HG03521 (cell line): ENCODE results near the gene TERT.
"Not testable (repeated sequence)": the region's sequence is repeated elsewhere in the genome, so short reads cannot be mapped to it uniquely, and the experiment has no call there.

ENCODE experiments used
- ATAC-seq: cut with Tn5 transposase; IDR thresholded peaks from one replicate; pipeline ENCODE4 v1.9.1; 2021; ENCODE audit warnings: mild to moderate bottlenecking, moderate library complexity; ENCODE audit not compliant: unreplicated experiment

Gene TERT

GRCh38 chr5:1294835-1295649 lies at the start of gene TERT:
TSS of gene TERT (minus strand) at chr5:1295068. CDS start at chr5:1294989, 79 bp downstream.
- no peak for ATAC-seq

GRCh38 chr5:1343931-1344901 lies 49.3 kb upstream of the TERT start:
- ATAC-seq, result peak; percentile 19

GRCh38 chr5:1343315-1343751 lies 48.5 kb upstream of the TERT start:
- no peak for ATAC-seq

- not testable (repeated sequence) for ATAC-seq
Measured at GRCh38 chr5:1342711-1343110, 47.8 kb upstream of the TERT start.

- ATAC-seq, result no peak
Measured at GRCh38 chr5:1342268-1342667, 47.4 kb upstream of the TERT start.

- no peak for ATAC-seq
Measured at GRCh38 chr5:1341863-1342262, 47.0 kb upstream of the TERT start.

GRCh38 chr5:1339818-1340210 lies 44.9 kb upstream of the TERT start:
- not testable (repeated sequence) for ATAC-seq

- ATAC-seq, result not testable (repeated sequence)
Measured at GRCh38 chr5:1339139-1339817, 44.4 kb upstream of the TERT start.

- no peak for ATAC-seq
Measured at GRCh38 chr5:1338506-1339070, 43.7 kb upstream of the TERT start.

GRCh38 chr5:1338196-1338490 lies 43.3 kb upstream of the TERT start:
- ATAC-seq, result no peak

- no peak for ATAC-seq
Measured at GRCh38 chr5:1337489-1338195, 42.8 kb upstream of the TERT start.

GRCh38 chr5:1336749-1337488 lies 42.1 kb upstream of the TERT start:
- ATAC-seq, result no peak

- ATAC-seq, result no peak
Measured at GRCh38 chr5:1336106-1336561, 41.3 kb upstream of the TERT start.

GRCh38 chr5:1335540-1336095 lies 40.8 kb upstream of the TERT start:
- ATAC-seq, result no peak

GRCh38 chr5:1334831-1335539 lies 40.1 kb upstream of the TERT start:
- ATAC-seq, result no peak

GRCh38 chr5:1333986-1334385 lies 39.1 kb upstream of the TERT start:
- ATAC-seq, result no peak

- not testable (repeated sequence) for ATAC-seq
Measured at GRCh38 chr5:1333286-1333685, 38.4 kb upstream of the TERT start.

- ATAC-seq, result no peak
Measured at GRCh38 chr5:1332461-1333001, 37.7 kb upstream of the TERT start.
